Prostate gland (tissue), 2 donors: ENCODE data around the gene AP2B1. TPM values are rescaled to one million over a fixed set of nuclear protein-coding genes. Genes with fewer than 3 reads are reported as not detected.

Experiments
- DNase-seq: peaks from one replicate; pipeline ENCODE4 v3.0.0-alpha.2; 2019; ENCODE audit warnings: low spot score
- H3K27ac ChIP-seq, 2 donors: fragments of 200-600 bp; sonication (generic); 2 replicates each; pipeline ENCODE4 v1.5.1; 2017 to 2019
- H3K27me3 ChIP-seq: fragments of 200-600 bp; sonication (generic); replicated peaks from 2 replicates; pipeline ENCODE4 v1.5.1; 2019; ENCODE audit not compliant: insufficient read depth
- H3K36me3 ChIP-seq, 2 donors: fragments of 200-600 bp; sonication (generic); 1 replicate in 1 of 2; 2 replicates in 1 of 2; pipeline versions ENCODE4 v1.5.1 to v1.8.1; 2017 to 2019
- H3K4me1 ChIP-seq: fragments of 200-600 bp; sonication (generic); replicated peaks from 2 replicates; pipeline ENCODE4 v1.5.1; 2019
- H3K4me3 ChIP-seq, 2 donors: fragments of 200-600 bp; sonication (generic); 2 replicates each; pipeline ENCODE4 v1.5.1; 2017 to 2019
- H3K9me3 ChIP-seq: fragments of 200-600 bp; sonication (generic); 2 replicates; pipeline ENCODE4 v1.5.1; 2017
- POLR2A ChIP-seq: fragments of 450-650 bp; IDR thresholded peaks from one replicate; pipeline ENCODE4 v1.6.1; 2016; ENCODE audit warnings: antibody characterized with exemption, mild to moderate bottlenecking
- POLR2AphosphoS5 ChIP-seq: sonication (generic); formaldehyde crosslinking; IDR thresholded peaks from one replicate; pipeline ENCODE4 v1.6.1; 2017; ENCODE audit warnings: antibody characterized with exemption
- WGBS: methylation state at CpG from one replicate; pipeline ENCODE4 v1.1.5; 2018; 5-methylcytosine and 5-hydroxymethylcytosine counted together
- intact Hi-C: fragments of 100-400 bp; cut with DNase I; formaldehyde crosslinking; loops from one replicate; pipeline ENCODE4 v1.14.2; 2022
- total RNA-seq, 2 donors: library from RNA; depleted of rRNA; stranded (reverse); fragments of >200 nt; gene quantifications; one replicate each; pipeline ENCODE4 v1.1.0, GENCODE V29; 2016
- TF ChIP-seq, protein P1 (sequence below), 4 experiments: fragments of 200-600 bp in 2 of 4; fragments of 450-650 bp in 2 of 4; sonication (generic) in 2 of 4; IDR thresholded peaks; 1 replicate in 3 of 4; 2 replicates in 1 of 4; pipeline ENCODE4 v1.5.1; 2016 to 2019; ENCODE audit warnings: antibody characterized with exemption in 4 of 4, mild to moderate bottlenecking in 2 of 4, moderate library complexity in 2 of 4

Gene AP2B1
- total RNA-seq, 2 donors from 2014 or later: 66.8 to 92.9 TPM

DNA sequence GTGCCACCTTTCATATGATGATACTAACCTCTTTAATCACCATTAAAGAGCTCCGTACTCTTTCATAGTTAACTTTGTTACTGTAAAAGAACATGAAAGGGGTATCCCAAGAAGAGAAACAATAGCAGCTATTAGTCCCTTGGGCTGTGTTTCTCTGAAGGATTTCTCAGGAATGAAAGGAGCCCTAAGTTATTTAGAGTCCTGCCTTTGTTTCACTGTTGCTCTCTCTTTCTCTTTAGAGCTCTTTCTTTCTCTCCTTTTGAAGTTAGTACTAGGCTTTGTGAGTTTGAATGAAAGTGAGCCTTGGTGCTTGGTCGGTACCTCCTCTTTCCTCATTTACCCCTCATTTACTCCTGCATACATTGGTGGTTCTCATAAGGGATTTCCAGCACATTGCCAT, 123.8 kb downstream of the AP2B1 start:
- H3K36me3 ChIP-seq: no peaks in the 10 kb centered on the region
- H3K27ac ChIP-seq: no peak overlapping the region
- no peaks in the 10 kb centered on the region for H3K9me3 ChIP-seq
- TF ChIP-seq POLR2AphosphoS5 (no peak), POLR2A (no peak)
- TF ChIP-seq, protein P1, sequence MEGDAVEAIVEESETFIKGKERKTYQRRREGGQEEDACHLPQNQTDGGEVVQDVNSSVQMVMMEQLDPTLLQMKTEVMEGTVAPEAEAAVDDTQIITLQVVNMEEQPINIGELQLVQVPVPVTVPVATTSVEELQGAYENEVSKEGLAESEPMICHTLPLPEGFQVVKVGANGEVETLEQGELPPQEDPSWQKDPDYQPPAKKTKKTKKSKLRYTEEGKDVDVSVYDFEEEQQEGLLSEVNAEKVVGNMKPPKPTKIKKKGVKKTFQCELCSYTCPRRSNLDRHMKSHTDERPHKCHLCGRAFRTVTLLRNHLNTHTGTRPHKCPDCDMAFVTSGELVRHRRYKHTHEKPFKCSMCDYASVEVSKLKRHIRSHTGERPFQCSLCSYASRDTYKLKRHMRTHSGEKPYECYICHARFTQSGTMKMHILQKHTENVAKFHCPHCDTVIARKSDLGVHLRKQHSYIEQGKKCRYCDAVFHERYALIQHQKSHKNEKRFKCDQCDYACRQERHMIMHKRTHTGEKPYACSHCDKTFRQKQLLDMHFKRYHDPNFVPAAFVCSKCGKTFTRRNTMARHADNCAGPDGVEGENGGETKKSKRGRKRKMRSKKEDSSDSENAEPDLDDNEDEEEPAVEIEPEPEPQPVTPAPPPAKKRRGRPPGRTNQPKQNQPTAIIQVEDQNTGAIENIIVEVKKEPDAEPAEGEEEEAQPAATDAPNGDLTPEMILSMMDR (IDR thresholded peaks at IDR 0.05): no peak
- H3K27me3 ChIP-seq: no peaks in the 10 kb centered on the region
- intact Hi-C loops: no loop called here
- DNase-seq: no peak
- 92% methylated on average over 2 of the region's 2 CpGs for WGBS
- H3K4me3 ChIP-seq: no peak overlapping the region
- no peaks in the 10 kb centered on the region for H3K4me1 ChIP-seq

DNA sequence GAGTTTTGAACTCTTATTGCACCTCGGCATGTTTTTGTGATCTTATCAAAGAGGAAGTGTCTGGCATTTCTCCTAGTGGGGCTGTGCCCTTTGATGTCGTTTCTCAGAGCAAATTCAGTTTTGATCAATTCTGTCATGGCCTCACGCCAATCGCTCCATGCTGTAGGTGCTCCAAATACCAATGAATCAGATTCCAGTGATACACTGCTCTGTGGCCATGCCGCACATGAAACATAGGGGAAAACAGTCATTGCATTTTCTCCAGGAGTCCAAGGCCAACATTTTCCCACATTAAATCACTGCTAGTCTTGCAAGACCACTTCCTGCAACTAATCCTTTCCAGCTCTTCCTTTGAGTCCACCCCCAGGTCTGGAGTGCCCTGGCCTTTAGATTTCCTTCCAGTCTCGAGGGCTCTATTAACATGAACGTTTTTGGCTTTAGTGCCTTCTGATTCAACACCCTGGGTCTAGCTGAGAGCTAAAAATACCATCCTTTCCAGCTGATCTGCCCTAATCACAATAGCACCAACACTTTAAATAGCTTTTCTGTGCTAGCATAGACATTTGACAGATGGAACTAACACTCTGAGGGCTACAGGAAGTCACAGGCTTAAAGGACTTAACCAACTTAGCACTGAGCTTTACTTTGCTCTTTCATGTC, 126.1 kb downstream of the AP2B1 start:
- 26% methylated on average over 7 of the region's 7 CpGs for WGBS
- Histone ChIP-seq H3K27ac (peak overlapping the region; percentile 6 to 26), H3K36me3 (no peaks in the 10 kb centered on the region), H3K4me3 (no peak overlapping the region), H3K4me1 (peaks cover 3% of the 10 kb centered on the region), H3K9me3 (no peaks in the 10 kb centered on the region), H3K27me3 (no peaks in the 10 kb centered on the region)
- no peak for DNase-seq
- TF ChIP-seq, protein P1 (IDR thresholded peaks at IDR 0.05): no peak
- TF ChIP-seq POLR2AphosphoS5: peak; percentile 48
- intact Hi-C loops: no loop called here

DNA sequence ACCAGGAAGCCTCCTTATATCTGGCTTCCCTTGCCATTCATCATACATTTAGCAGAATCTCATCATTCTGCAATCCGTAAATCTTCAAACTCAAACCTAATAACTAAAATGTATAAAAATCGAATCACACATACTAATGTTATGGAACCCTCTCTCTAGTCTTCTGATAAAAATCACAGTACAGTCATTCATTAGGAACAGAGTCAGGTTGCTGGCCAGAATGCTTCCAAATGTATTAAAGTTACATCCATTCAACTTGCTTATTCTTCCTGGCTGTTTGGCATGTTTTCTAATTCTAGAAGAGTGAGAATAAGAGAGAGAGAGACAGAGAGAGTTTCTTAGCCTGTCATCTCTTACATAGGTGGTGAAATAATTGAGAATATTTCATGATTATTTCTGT, 127.9 kb downstream of the AP2B1 start:
- 75% methylated on average over 2 of the region's 2 CpGs for WGBS
- DNase-seq: no peak
- intact Hi-C loops: no loop called here
- Histone ChIP-seq H3K9me3 (no peaks in the 10 kb centered on the region), H3K27ac (no peak overlapping the region), H3K27me3 (no peaks in the 10 kb centered on the region), H3K4me3 (no peak overlapping the region), H3K4me1 (peaks cover 3% of the 10 kb centered on the region), H3K36me3 (no peaks in the 10 kb centered on the region)
- TF ChIP-seq, protein P1 (IDR thresholded peaks at IDR 0.05): no peak
- TF ChIP-seq POLR2A: no peak
- no peak for TF ChIP-seq POLR2AphosphoS5

DNA sequence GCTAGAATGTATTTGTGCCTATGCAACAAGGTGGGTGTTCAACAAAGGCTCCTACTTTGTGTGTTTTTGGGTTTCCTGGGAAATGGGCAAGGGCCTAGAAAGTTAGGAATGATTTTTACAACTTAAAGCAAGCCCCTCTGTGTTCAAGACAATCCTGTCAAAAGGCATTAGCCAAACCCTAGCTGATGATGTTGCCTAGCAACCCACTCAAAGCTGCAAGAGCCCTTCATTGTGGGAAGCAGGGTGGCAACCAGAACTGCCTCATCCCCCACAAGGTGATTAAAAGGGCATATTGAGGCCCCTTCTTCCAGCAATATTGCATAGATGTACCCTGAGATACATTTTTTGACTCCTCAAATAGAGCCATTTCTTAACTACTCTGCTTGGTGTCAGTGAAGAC, 128.3 kb downstream of the AP2B1 start:
- no peaks in the 10 kb centered on the region for H3K36me3 ChIP-seq

DNA sequence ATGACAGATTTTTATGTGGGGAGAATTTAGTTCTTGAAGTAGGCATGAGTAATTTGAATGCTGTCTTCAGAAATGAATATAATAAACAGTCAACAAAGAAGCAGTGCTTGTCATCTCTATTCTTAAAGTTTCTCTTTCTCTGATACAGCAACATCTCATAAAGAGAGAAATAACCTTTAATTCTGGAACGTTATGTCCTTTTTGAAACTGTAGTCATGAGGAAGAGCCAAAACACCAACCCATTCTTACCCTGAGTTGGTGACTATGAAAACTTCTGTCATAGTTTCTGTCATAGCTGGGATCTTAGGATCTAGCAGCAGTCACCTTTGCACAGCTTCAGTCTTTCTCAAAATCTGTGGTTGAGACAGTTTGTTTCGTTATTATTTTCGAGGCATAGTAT, 129.1 kb downstream of the AP2B1 start:
- no peaks in the 10 kb centered on the region for H3K9me3 ChIP-seq
- H3K36me3 ChIP-seq: no peaks in the 10 kb centered on the region
- H3K27ac ChIP-seq: peak overlapping the region; percentile 55 to 77
- no peak for TF ChIP-seq POLR2A
- TF ChIP-seq, protein P1 (IDR thresholded peaks at IDR 0.05): no peak
- TF ChIP-seq POLR2AphosphoS5: no peak
- 67% methylated on average over 3 of the region's 3 CpGs for whole genome bisulfite sequencing
- H3K4me1 ChIP-seq: peaks cover 3% of the 10 kb centered on the region
- intact Hi-C loops: no loop called here
- no peak overlapping the region for H3K4me3 ChIP-seq
- no peak for DNase-seq
- no peaks in the 10 kb centered on the region for H3K27me3 ChIP-seq

More for the DNA sequence above, 128.3 kb downstream of the AP2B1 start:
- Histone ChIP-seq H3K27me3 (no peaks in the 10 kb centered on the region), H3K27ac (no peak overlapping the region), H3K9me3 (no peaks in the 10 kb centered on the region), H3K4me1 (peaks cover 3% of the 10 kb centered on the region), H3K4me3 (no peak overlapping the region)
- no peak for TF ChIP-seq POLR2AphosphoS5
- no peak for TF ChIP-seq POLR2A
- TF ChIP-seq, protein P1 (IDR thresholded peaks at IDR 0.05): no peak
- no peak for DNase-seq
- intact Hi-C loops: no loop called here
